ENCODE data around the gene CAMK2D. TPM values are rescaled to one million over a fixed set of nuclear protein-coding genes. Genes with fewer than 3 reads are reported as not detected.

Gene CAMK2D
- total RNA-seq, 1 experiment from 2014 or later = 9.0 TPM

DNA sequence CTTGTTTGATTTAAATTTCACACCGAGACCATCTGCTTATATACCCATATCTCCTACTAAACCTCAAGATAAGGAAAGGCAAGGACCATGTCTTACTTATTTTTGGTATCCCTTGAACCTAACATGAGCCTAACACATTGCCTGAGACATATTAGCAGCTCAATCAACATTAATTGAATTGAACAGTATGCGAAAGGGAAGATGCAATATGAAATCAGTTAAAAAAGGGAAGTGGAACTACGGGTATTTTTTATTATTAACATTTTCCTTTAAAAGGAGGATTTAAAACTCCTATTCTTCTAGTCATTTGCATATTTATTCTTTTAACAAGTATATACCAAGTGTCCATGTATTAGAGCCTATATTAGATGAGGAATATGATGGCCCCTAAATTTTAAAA lies 197.0 kb downstream of the CAMK2D start:
- Mint-ChIP-seq H3K4me3 (no peak overlapping the region), H3K9me3 (no peaks in the 10 kb centered on the region), H3K27me3 (ENCODE audit: low read depth) (no peaks in the 10 kb centered on the region), H3K27ac (no peak overlapping the region; a peak in 1 of 7 replicates), H3K36me3 (ENCODE audit: insufficient read depth in 1 of 3, low read depth in 3 of 3) (no peaks in the 10 kb centered on the region), H3K4me1 (peaks cover 13 to 14% of the 10 kb centered on the region in 2 experiments)
- Histone ChIP-seq H2AFZ (ENCODE audit: low read length) (no peak overlapping the region), H3K18ac (ENCODE audit: insufficient read length, low read depth, low read length) (no peak overlapping the region), H4K91ac (ENCODE audit: insufficient read length, low read depth, low read length) (no peak overlapping the region), H2BK12ac (ENCODE audit: insufficient read length, low read depth, low read length) (no peak overlapping the region), H3K4ac (ENCODE audit: low read depth, low read length) (no peak overlapping the region), H3K4me2 (ENCODE audit: insufficient read depth, insufficient read length, low read length) (no peak overlapping the region), H3K27me3 (ENCODE audit: insufficient read depth, low read length) (no peaks in the 10 kb centered on the region), H2BK120ac (ENCODE audit: low read depth, low read length, poor library complexity, severe bottlenecking) (no peak overlapping the region), H2BK20ac (ENCODE audit: low read depth, low read length, poor library complexity, severe bottlenecking) (no peak overlapping the region), H3K23me2 (ENCODE audit: insufficient read length, low read depth, low read length, poor library complexity, severe bottlenecking) (no peaks in the 10 kb centered on the region), H2BK15ac (ENCODE audit: low read depth, low read length) (no peak overlapping the region), H4K8ac (replicated peaks; ENCODE audit: insufficient read length, low read depth, low read length) (no peak overlapping the region), H3K56ac (ENCODE audit: insufficient read length, low read depth, low read length) (no peak overlapping the region), H3K4me1 (ENCODE audit: insufficient read depth, low read length) (no peaks in the 10 kb centered on the region; the same call in 1 of the 2 replicates), H2BK5ac (ENCODE audit: insufficient read length, low read length) (no peak overlapping the region), H3K23ac (ENCODE audit: insufficient read length, low read depth, low read length) (no peak overlapping the region), H3K14ac (ENCODE audit: insufficient read depth, low read length) (no peak overlapping the region), H3K79me1 (ENCODE audit: insufficient read depth, low read depth, low read length, poor library complexity, severe bottlenecking) (no peaks in the 10 kb centered on the region), H3K9me3 (ENCODE audit: control insufficient read depth, low read depth, low read length) (no peaks in the 10 kb centered on the region), H3K9ac (ENCODE audit: extremely low read depth, insufficient read length, low read length) (no peak overlapping the region), H3K79me2 (ENCODE audit: insufficient read depth, low read length) (no peaks in the 10 kb centered on the region), H4K20me1 (ENCODE audit: control insufficient read depth, insufficient read depth, insufficient read length) (no peaks in the 10 kb centered on the region), H3T11ph (ENCODE audit: low read length) (no peak overlapping the region), H2AK5ac (ENCODE audit: insufficient read length, low read length) (no peak overlapping the region), H4K5ac (ENCODE audit: insufficient read length, low read depth, low read length) (no peak overlapping the region), H3K27ac (ENCODE audit: insufficient read length, low read depth, low read length) (no peak overlapping the region)
- WGBS (ENCODE audit: extremely low coverage, insufficient read length, low lambda C conversion rate) = no CpG with 5 or more reads among the region's 3 CpGs
- DNase-seq = no peak
- TF ChIP-seq, protein P1, sequence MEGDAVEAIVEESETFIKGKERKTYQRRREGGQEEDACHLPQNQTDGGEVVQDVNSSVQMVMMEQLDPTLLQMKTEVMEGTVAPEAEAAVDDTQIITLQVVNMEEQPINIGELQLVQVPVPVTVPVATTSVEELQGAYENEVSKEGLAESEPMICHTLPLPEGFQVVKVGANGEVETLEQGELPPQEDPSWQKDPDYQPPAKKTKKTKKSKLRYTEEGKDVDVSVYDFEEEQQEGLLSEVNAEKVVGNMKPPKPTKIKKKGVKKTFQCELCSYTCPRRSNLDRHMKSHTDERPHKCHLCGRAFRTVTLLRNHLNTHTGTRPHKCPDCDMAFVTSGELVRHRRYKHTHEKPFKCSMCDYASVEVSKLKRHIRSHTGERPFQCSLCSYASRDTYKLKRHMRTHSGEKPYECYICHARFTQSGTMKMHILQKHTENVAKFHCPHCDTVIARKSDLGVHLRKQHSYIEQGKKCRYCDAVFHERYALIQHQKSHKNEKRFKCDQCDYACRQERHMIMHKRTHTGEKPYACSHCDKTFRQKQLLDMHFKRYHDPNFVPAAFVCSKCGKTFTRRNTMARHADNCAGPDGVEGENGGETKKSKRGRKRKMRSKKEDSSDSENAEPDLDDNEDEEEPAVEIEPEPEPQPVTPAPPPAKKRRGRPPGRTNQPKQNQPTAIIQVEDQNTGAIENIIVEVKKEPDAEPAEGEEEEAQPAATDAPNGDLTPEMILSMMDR (conservative IDR thresholded peaks at IDR 0.05) = no peak
